Gastroesophageal sphincter (tissue), 3 donors: Measurements from ENCODE around the gene WDR33.

Experiments
- EP300 ChIP-seq: sonication (generic); formaldehyde crosslinking; IDR thresholded peaks from one replicate; pipeline ENCODE4 v1.6.1; 2017; ENCODE audit warnings: antibody characterized with exemption, mild to moderate bottlenecking
- POLR2A ChIP-seq, 2 donors: fragments of 450-650 bp; IDR thresholded peaks; one replicate each; pipeline ENCODE4 v1.6.1; 2017; ENCODE audit warnings: antibody characterized with exemption in 2 of 2, mild to moderate bottlenecking in 2 of 2, moderate library complexity in 1 of 2
- TF ChIP-seq, protein P1 (sequence below), 4 experiments: fragments of 200-600 bp in 2 of 4; fragments of 450-650 bp in 2 of 4; sonication (generic) in 1 of 4; IDR thresholded peaks; one replicate each; pipeline ENCODE4 v1.5.1; 2017 to 2019; ENCODE audit warnings: antibody characterized with exemption in 4 of 4, mild to moderate bottlenecking in 2 of 4, moderate library complexity in 2 of 4

DNA sequence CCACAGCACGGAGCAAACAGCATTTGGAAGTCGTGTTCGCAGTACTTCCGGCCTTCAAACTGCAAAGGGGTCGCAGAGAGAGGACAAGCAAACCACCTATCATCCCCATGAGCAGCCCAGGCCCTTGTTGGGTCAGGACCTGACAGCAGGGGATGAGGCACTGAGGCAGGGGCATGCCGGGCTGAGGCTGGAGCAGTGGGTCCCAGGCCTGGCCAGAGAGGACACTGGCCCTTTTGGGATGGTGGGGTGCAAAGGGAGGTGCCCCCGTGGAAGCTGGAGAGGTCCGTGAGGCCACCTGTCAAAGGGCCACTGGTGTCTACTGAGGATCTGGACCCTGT lies 156.2 kb downstream of the WDR33 start:
- TF ChIP-seq, protein P1, sequence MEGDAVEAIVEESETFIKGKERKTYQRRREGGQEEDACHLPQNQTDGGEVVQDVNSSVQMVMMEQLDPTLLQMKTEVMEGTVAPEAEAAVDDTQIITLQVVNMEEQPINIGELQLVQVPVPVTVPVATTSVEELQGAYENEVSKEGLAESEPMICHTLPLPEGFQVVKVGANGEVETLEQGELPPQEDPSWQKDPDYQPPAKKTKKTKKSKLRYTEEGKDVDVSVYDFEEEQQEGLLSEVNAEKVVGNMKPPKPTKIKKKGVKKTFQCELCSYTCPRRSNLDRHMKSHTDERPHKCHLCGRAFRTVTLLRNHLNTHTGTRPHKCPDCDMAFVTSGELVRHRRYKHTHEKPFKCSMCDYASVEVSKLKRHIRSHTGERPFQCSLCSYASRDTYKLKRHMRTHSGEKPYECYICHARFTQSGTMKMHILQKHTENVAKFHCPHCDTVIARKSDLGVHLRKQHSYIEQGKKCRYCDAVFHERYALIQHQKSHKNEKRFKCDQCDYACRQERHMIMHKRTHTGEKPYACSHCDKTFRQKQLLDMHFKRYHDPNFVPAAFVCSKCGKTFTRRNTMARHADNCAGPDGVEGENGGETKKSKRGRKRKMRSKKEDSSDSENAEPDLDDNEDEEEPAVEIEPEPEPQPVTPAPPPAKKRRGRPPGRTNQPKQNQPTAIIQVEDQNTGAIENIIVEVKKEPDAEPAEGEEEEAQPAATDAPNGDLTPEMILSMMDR (IDR thresholded peaks at IDR 0.05), result no peak
- TF ChIP-seq POLR2A (IDR thresholded peaks at IDR 0.05) (no peak), EP300 (no peak)
